Cardiac fibroblast (primary cell): Measurements from ENCODE around the gene ABCC1.

Experiments
- DNase-seq, 2 donors: peaks; one replicate each; pipeline versions ENCODE4 v3.0.0 to v3.0.0-alpha.2; 2010; ENCODE audit warnings: low read depth in 2 of 2
- H3K4me3 ChIP-seq, 2 donors: replicated peaks in 1 of 2; 1 replicate in 1 of 2; 2 replicates in 1 of 2; pipeline ENCODE4 v1.5.1; 2011; ENCODE audit warnings: low read depth in 2 of 2, low read length in 2 of 2, mild to moderate bottlenecking in 2 of 2, moderate library complexity in 1 of 2
- CTCF ChIP-seq: IDR thresholded peaks from one replicate; pipeline ENCODE4 v1.5.1; 2011; ENCODE audit warnings: low read depth, mild to moderate bottlenecking, low read length, inconsistent platforms

The ABCC1 gene

GRCh38 chr16:16067127-16067526 is 117.7 kb downstream of the ABCC1 start:
- DNase-seq, result no peak
- no peak for TF ChIP-seq CTCF
- H3K4me3 ChIP-seq, result no peak overlapping the region

GRCh38 chr16:16071631-16072244 is 122.3 kb downstream of the ABCC1 start:
- no peak for TF ChIP-seq CTCF
- DNase-seq, result peak in 1 of 2 donors; percentile 78
- H3K4me3 ChIP-seq, result no peak overlapping the region

- TF ChIP-seq CTCF, result no peak
Measured at GRCh38 chr16:16073001-16073545, 123.7 kb downstream of the ABCC1 start.

GRCh38 chr16:16073891-16074881 is 124.8 kb downstream of the ABCC1 start:
- TF ChIP-seq CTCF, result no peak
- no peak overlapping the region for H3K4me3 ChIP-seq
- DNase-seq, result peak; percentile 69 to 94

More at GRCh38 chr16:16073001-16073545, 123.7 kb downstream of the ABCC1 start:
- no peak overlapping the region for H3K4me3 ChIP-seq
- DNase-seq, result no peak

GRCh38 chr16:16075488-16076422 is 126.3 kb downstream of the ABCC1 start:
- no peak for TF ChIP-seq CTCF
- DNase-seq, result peak in 1 of 2 donors; percentile 19
- no peak overlapping the region for H3K4me3 ChIP-seq

- no peak for TF ChIP-seq CTCF
- no peak for DNase-seq
- H3K4me3 ChIP-seq, result no peak overlapping the region
Measured at GRCh38 chr16:16076423-16076813, 127.0 kb downstream of the ABCC1 start.
